HG02588 (cell line): ENCODE data around the gene ADM.
"Not testable (repeated sequence)": the region's sequence is repeated elsewhere in the genome, so short reads cannot be mapped to it uniquely, and the experiment has no call there.

Experiments used
- ATAC-seq: cut with Tn5 transposase; IDR thresholded peaks from one replicate; pipeline ENCODE4 v1.9.1; 2021; ENCODE audit warnings: mild to moderate bottlenecking, moderate library complexity; ENCODE audit not compliant: unreplicated experiment

ADM gene

GRCh38 chr11:10304495-10305261, at the start of gene ADM:
Gene ADM, plus strand, starts transcription at chr11:10305073. Its CDS starts 628 bp downstream, at chr11:10305701.
- no peak for ATAC-seq

- ATAC-seq = no peak
Measured at GRCh38 chr11:10255388-10256125, 49.3 kb upstream of the ADM start.

GRCh38 chr11:10257478-10257877, 47.4 kb upstream of the ADM start:
- ATAC-seq = no peak

GRCh38 chr11:10261821-10262220, 43.1 kb upstream of the ADM start:
- ATAC-seq = no peak

GRCh38 chr11:10263929-10264328, 40.9 kb upstream of the ADM start:
- ATAC-seq = no peak

- not testable (repeated sequence) for ATAC-seq
Measured at GRCh38 chr11:10264716-10265115, 40.2 kb upstream of the ADM start.

GRCh38 chr11:10265936-10266335, 38.9 kb upstream of the ADM start:
- no peak for ATAC-seq

- ATAC-seq = no peak
Measured at GRCh38 chr11:10267821-10268220, 37.1 kb upstream of the ADM start.

- no peak for ATAC-seq
Measured at GRCh38 chr11:10268746-10269488, 36.0 kb upstream of the ADM start.

- no peak for ATAC-seq
Measured at GRCh38 chr11:10272132-10272531, 32.7 kb upstream of the ADM start.

GRCh38 chr11:10273738-10274137, 31.1 kb upstream of the ADM start:
- ATAC-seq = no peak

- no peak for ATAC-seq
Measured at GRCh38 chr11:10274726-10275125, 30.1 kb upstream of the ADM start.

GRCh38 chr11:10275714-10276113, 29.2 kb upstream of the ADM start:
- no peak for ATAC-seq

- ATAC-seq = no peak
Measured at GRCh38 chr11:10282117-10282516, 22.8 kb upstream of the ADM start.

GRCh38 chr11:10283991-10284390, 20.9 kb upstream of the ADM start:
- no peak for ATAC-seq

- no peak for ATAC-seq
Measured at GRCh38 chr11:10285148-10285802, 19.6 kb upstream of the ADM start.

GRCh38 chr11:10287140-10287539, 17.7 kb upstream of the ADM start:
- ATAC-seq = no peak

- ATAC-seq = no peak
Measured at GRCh38 chr11:10287766-10288715, 16.8 kb upstream of the ADM start.

- no peak for ATAC-seq
Measured at GRCh38 chr11:10288881-10289764, 15.8 kb upstream of the ADM start.
